Suprapubic skin (tissue), 4 donors: ENCODE measurements around the gene STAG3. TPM values are rescaled to one million over a fixed set of nuclear protein-coding genes. Genes with fewer than 3 reads are reported as not detected.

Experiments used
- DNase-seq, 2 donors: peaks; one replicate each; pipeline ENCODE4 v3.0.0-alpha.2; 2019; ENCODE audit warnings: low spot score in 2 of 2
- H3K27ac ChIP-seq: fragments of 200-600 bp; sonication (generic); one replicate; pipeline ENCODE4 v1.5.1; 2019
- H3K27me3 ChIP-seq: fragments of 200-600 bp; sonication (generic); one replicate; pipeline ENCODE4 v1.5.1; 2019
- H3K36me3 ChIP-seq: fragments of 200-600 bp; sonication (generic); one replicate; pipeline ENCODE4 v1.5.1; 2019
- H3K4me1 ChIP-seq: fragments of 200-600 bp; sonication (generic); one replicate; pipeline ENCODE4 v1.5.1; 2019
- H3K4me3 ChIP-seq: fragments of 200-600 bp; sonication (generic); one replicate; pipeline ENCODE4 v1.5.1; 2019; ENCODE audit warnings: mild to moderate bottlenecking
- H3K9me3 ChIP-seq: fragments of 200-600 bp; sonication (generic); one replicate; pipeline ENCODE4 v1.5.1; 2019
- EP300 ChIP-seq: sonication (generic); formaldehyde crosslinking; IDR thresholded peaks from one replicate; pipeline ENCODE4 v1.6.1; 2017; ENCODE audit warnings: antibody characterized with exemption
- POLR2A ChIP-seq, 2 donors: fragments of 450-650 bp; IDR thresholded peaks; one replicate each; pipeline ENCODE4 v1.6.1; 2017; ENCODE audit warnings: antibody characterized with exemption in 2 of 2, mild to moderate bottlenecking in 2 of 2, moderate library complexity in 2 of 2
- POLR2AphosphoS5 ChIP-seq, 3 donors: sonication (generic); formaldehyde crosslinking; IDR thresholded peaks; one replicate each; pipeline ENCODE4 v1.6.1; 2017; ENCODE audit warnings: antibody characterized with exemption in 3 of 3
- WGBS: methylation state at CpG from one replicate; pipeline ENCODE4 v1.1.5; 2018; 5-methylcytosine and 5-hydroxymethylcytosine counted together
- total RNA-seq, 4 donors: library from RNA; depleted of rRNA; stranded (reverse); fragments of >200 nt; gene quantifications; one replicate each; pipeline ENCODE4 v1.1.0, GENCODE V29; 2016
- TF ChIP-seq, protein P1 (sequence below), 2 donors: fragments of 200-600 bp in 1 of 2; fragments of 450-650 bp in 1 of 2; sonication (generic) in 1 of 2; IDR thresholded peaks; one replicate each; pipeline ENCODE4 v1.5.1; 2016 to 2019; ENCODE audit warnings: antibody characterized with exemption in 2 of 2, mild to moderate bottlenecking in 1 of 2, moderate library complexity in 1 of 2

Gene STAG3
- total RNA-seq, 4 donors from 2014 or later = 0.68 to 2.0 (median 1.9) TPM; not detected in 1

GRCh38 chr7:100163871-100164270, 13.8 kb upstream of the STAG3 start:
- TF ChIP-seq POLR2AphosphoS5 (IDR thresholded peaks at IDR 0.05) (no peak), POLR2A (IDR thresholded peaks at IDR 0.05) (no peak), EP300 (no peak)
- TF ChIP-seq, protein P1, sequence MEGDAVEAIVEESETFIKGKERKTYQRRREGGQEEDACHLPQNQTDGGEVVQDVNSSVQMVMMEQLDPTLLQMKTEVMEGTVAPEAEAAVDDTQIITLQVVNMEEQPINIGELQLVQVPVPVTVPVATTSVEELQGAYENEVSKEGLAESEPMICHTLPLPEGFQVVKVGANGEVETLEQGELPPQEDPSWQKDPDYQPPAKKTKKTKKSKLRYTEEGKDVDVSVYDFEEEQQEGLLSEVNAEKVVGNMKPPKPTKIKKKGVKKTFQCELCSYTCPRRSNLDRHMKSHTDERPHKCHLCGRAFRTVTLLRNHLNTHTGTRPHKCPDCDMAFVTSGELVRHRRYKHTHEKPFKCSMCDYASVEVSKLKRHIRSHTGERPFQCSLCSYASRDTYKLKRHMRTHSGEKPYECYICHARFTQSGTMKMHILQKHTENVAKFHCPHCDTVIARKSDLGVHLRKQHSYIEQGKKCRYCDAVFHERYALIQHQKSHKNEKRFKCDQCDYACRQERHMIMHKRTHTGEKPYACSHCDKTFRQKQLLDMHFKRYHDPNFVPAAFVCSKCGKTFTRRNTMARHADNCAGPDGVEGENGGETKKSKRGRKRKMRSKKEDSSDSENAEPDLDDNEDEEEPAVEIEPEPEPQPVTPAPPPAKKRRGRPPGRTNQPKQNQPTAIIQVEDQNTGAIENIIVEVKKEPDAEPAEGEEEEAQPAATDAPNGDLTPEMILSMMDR (IDR thresholded peaks at IDR 0.05) = no peak
- 96% methylated on average over 4 of the region's 5 CpGs for WGBS

GRCh38 chr7:100166317-100166940, 11.3 kb upstream of the STAG3 start:
- Histone ChIP-seq H3K27ac (peak overlapping the region; percentile 73), H3K9me3 (no peaks in the 10 kb centered on the region), H3K4me3 (no peak overlapping the region), H3K4me1 (peaks cover 60% of the 10 kb centered on the region), H3K36me3 (no peaks in the 10 kb centered on the region), H3K27me3 (peaks cover 3% of the 10 kb centered on the region)
- TF ChIP-seq, protein P1 (IDR thresholded peaks at IDR 0.05) = no peak
- 56% methylated on average over 11 of the region's 16 CpGs for WGBS
- peak in 1 of 2 donors; percentile 55 for DNase-seq

More at GRCh38 chr7:100163871-100164270, 13.8 kb upstream of the STAG3 start:
- no peaks in the 10 kb centered on the region for H3K36me3 ChIP-seq
- H3K9me3 ChIP-seq = no peaks in the 10 kb centered on the region
- DNase-seq = no peak
- H3K4me3 ChIP-seq = no peak overlapping the region
- peak overlapping the region; percentile 36 for H3K27ac ChIP-seq
- H3K27me3 ChIP-seq = no peaks in the 10 kb centered on the region
- peaks cover 51% of the 10 kb centered on the region for H3K4me1 ChIP-seq

DNA sequence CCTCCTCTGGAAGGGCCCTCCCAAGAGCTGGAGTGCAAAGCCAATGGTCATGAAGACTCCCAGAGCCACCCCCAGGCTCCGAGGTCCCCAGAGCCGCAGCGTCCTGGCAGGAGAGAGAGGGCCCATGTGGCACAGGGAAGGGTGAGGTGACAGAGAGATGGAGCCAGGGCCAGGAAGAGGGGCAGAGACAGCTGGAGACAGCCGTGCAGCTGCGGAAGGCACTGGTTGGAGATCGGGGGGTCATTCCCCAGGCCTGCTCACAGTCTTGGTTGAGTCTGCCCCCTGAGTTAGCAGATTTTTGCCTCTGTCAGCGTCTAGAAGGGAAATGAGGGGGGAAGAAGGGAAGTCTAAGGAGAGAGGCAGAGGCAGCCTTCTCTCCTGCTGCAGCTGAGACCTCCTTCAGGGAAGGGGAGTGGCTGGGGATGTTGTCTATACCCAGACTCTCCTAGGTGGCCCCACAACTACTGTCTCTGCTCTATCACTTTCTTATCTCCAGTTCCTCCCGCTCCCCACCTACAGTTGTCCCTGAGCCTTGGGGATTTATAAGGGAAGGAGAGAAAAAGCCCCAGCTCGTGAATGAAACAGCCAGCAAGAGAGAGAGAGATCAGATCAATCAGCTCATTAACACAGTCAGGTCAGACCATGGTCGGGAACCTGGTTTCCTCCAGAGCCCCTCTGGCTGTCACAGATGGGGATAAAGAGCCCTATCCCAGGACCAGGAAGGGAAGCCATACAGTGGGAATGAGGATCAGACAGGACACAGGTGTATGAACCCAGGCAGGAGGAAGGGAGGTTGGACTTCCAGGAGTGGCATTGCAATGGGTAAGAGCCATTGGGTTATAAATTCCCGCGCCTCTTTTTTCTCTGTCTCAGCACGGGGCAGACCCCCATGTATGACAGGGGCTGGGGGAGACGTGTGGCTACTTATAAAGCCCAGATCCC, 10.5 kb upstream of the STAG3 start:
- DNase-seq = peak in 1 of 2 donors; percentile 62

GRCh38 chr7:100167912-100168323, 9.8 kb upstream of the STAG3 start:
- 1% methylated on average over 11 of the region's 11 CpGs for WGBS
- Histone ChIP-seq H3K27ac (peak overlapping the region; percentile 73), H3K4me1 (peaks cover 58% of the 10 kb centered on the region), H3K9me3 (no peaks in the 10 kb centered on the region), H3K27me3 (peaks cover 7% of the 10 kb centered on the region), H3K4me3 (peak overlapping the region; percentile 57), H3K36me3 (no peaks in the 10 kb centered on the region)
- no peak for TF ChIP-seq POLR2AphosphoS5 (IDR thresholded peaks at IDR 0.05)
- TF ChIP-seq, protein P1 (IDR thresholded peaks at IDR 0.05) = no peak
- no peak for TF ChIP-seq POLR2A (IDR thresholded peaks at IDR 0.05)
- TF ChIP-seq EP300 = no peak
- no peak for DNase-seq

More for the DNA sequence above, 10.5 kb upstream of the STAG3 start:
- Histone ChIP-seq H3K27me3 (peaks cover 7% of the 10 kb centered on the region), H3K9me3 (no peaks in the 10 kb centered on the region), H3K27ac (peak overlapping the region; percentile 73), H3K4me1 (peaks cover 65% of the 10 kb centered on the region), H3K36me3 (no peaks in the 10 kb centered on the region), H3K4me3 (peak overlapping the region; percentile 57)
- no peak for TF ChIP-seq POLR2A (IDR thresholded peaks at IDR 0.05)
- 24% methylated on average over 12 of the region's 14 CpGs for WGBS

- Histone ChIP-seq H3K4me3 (no peak overlapping the region), H3K27ac (peak overlapping the region; percentile 73), H3K4me1 (peaks cover 47% of the 10 kb centered on the region), H3K9me3 (no peaks in the 10 kb centered on the region), H3K27me3 (peaks cover 7% of the 10 kb centered on the region), H3K36me3 (no peaks in the 10 kb centered on the region)
- 88% methylated on average over 11 of the region's 11 CpGs for WGBS
- TF ChIP-seq EP300 (no peak), POLR2AphosphoS5 (IDR thresholded peaks at IDR 0.05) (no peak), POLR2A (IDR thresholded peaks at IDR 0.05) (no peak)
- TF ChIP-seq, protein P1 (IDR thresholded peaks at IDR 0.05) = no peak
- no peak for DNase-seq
These were observed 8.4 kb upstream of the STAG3 start for GRCh38 chr7:100169147-100169850.
